GM10266 (cell line): ENCODE measurements around the gene C3AR1.
A peak's percentile ranks its signal among the peaks of the same experiment; 100 is the strongest.

Experiments used
- DNase-seq: peaks from one replicate; pipeline ENCODE4 v3.0.0; 2012; ENCODE audit errors: extremely low spot score
- TF ChIP-seq, protein P1 (sequence below): IDR thresholded peaks from 2 replicates; pipeline ENCODE4 v1.5.1; 2012; ENCODE audit warnings: mild to moderate bottlenecking, low read depth; ENCODE audit not compliant: control insufficient read depth, insufficient read depth; ENCODE audit errors: missing control alignments

The C3AR1 gene

DNA sequence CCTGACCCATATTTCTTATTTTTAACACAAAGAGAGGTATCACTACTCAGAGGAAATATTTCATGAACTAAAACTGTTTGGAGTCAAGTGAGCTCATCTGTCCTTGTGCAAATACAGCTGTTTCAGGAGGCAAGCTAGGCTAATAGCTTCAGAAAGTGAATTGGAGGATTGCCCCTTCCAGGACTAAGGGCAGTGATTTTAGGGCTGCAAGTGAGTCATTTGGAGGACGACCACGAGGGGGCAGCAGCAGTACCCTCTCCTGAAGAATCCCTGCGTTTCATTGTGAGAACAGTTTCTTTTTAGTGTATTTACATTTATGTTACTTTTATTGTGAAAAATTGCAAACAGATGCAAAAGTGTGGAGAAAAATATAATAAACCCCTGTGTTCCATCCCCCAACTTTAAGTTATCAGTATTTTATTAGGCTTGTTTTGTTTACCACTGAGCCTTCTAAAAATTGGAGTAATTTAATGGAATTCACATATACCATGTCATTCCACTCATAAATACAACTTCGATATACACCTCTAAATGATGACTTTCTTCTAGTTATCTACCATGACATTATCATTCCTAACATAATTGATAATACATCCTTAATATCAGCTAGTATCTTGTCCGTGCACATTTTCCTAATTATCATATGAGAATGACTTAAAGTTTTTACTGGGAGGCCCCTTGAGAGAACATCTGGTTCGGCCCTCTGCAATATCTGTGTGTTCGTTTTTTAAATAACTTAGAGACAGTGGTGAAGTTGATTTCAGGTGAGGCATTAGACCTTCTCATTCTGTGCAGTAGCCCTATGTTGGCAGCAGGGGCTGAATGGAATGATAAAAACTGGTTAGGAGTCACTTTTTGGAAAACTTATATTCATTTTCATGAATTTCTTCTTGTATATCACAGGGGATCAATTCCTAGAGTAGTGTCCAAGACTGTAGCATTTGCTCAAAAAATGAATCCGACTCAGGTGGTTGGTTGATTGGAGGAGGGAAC is 19.9 kb downstream of the C3AR1 start:
- TF ChIP-seq, protein P1, sequence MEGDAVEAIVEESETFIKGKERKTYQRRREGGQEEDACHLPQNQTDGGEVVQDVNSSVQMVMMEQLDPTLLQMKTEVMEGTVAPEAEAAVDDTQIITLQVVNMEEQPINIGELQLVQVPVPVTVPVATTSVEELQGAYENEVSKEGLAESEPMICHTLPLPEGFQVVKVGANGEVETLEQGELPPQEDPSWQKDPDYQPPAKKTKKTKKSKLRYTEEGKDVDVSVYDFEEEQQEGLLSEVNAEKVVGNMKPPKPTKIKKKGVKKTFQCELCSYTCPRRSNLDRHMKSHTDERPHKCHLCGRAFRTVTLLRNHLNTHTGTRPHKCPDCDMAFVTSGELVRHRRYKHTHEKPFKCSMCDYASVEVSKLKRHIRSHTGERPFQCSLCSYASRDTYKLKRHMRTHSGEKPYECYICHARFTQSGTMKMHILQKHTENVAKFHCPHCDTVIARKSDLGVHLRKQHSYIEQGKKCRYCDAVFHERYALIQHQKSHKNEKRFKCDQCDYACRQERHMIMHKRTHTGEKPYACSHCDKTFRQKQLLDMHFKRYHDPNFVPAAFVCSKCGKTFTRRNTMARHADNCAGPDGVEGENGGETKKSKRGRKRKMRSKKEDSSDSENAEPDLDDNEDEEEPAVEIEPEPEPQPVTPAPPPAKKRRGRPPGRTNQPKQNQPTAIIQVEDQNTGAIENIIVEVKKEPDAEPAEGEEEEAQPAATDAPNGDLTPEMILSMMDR = peak; percentile 85
- DNase-seq = peak; percentile 79

DNA sequence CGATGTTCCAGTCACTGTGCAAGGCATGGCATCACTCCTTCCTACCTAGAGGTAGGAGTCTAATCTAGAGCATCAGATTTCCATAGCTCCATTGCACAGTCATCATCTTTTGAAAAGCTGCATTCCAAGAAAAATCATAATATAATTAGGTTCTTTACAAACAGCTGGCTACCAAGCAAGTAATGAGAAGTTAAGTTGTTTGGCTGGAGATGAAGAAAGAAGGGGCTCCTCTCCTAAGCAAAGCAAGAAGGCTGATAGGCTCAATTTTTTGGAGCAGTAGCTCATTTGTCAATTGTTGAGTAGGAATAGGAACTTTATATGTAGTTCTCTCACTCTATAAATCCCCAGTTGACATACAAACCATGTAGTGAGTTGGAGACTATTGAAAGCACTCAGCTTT is 25.4 kb downstream of the C3AR1 start:
- no peak for DNase-seq
- TF ChIP-seq, protein P1 = no peak

DNA sequence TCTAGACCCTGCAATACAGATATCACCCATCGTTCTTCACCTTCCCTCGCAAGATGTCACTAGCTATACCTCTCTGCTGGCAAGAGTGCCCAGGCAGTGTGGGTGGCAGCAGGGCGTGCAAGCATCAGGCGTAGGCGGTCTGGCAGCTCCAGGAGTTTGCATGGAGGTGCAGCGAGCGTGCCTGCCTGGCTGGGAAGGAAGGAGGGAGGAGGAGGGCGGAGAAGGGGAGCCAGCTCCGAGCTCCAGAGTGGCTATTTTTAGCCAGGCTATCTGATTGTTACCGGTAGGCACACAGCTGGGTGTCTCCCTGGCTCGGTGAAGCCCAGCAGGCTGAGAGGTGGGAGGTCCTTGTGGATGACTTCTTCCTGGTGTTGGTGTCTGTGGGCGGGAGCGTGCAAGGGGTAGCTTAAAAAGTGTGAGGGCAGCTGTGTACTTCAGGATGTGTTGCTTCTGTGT is 27.5 kb downstream of the C3AR1 start:
- TF ChIP-seq, protein P1 = no peak
- peak; percentile 30 for DNase-seq

DNA sequence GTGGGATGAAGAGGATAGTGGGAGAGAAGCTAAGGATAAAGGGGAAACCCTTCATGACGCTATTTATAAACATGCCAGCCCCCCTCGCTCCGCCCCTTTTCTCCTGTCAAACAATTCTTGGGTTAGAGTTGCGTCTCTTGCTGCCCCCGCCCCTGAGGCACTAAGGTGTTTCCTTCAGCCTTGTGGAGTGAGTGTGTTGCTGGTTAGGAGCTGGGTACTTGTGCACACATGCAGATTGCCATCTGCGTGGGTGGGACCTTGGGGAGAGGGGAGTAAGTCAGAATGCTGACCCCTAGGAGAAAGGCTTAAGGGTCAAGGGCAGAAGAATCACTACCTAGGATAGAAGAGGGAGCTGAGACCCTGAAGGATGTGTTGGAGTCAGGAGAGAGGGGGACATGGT is 28.2 kb downstream of the C3AR1 start:
- no peak for DNase-seq
- TF ChIP-seq, protein P1 = no peak

DNA sequence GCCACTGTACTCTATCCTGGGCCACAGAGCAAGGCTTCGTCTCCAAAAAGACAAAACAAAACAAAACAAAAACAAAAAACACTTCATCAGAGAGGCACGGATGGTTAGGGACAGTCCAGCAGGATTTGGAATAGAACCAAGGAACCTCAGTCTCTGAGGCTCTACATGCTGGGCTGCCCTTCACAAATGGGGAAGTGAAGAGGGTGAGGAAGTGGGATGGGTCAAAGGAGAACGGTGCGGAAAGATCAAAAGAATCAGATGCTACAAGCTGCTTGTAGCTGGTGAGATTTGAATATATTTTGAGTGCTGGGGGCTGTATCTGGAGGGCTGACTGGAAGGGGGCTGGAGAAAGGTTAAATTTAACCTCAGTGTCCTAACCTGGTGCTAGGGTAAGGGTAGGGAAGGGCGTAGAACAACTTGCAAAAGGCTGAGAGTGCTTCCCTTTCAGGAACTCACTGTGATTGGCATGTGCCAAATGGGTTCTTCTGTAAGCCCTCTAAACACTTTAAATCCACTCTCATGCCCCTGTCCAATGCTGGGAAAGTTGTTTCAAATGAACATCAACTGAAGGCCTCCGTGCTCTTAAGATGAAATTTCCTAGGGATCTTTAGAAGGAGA is 29.0 kb downstream of the C3AR1 start:
- peak; percentile 57 for DNase-seq

DNA sequence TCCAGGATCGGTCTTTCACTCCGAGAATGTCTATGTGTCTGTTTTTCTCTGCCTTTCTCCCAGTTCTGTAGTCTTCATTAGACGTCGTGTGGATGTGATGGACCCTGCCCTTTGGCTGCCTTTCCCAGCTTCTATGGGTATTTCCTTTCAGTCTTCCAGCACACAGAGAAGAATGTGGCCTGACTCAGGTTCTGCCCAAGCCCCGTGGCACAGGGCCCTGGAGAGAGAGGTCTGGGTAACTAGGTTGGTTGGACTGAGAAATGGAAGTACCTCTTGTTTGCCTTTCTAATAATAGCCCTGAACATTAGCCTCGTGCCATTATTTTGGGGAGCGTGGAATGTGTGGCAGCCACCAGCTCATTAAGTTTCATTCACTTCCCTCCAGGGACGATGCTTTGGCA is 29.8 kb downstream of the C3AR1 start:
- DNase-seq = no peak
- TF ChIP-seq, protein P1 = no peak

More for the DNA sequence above, 29.0 kb downstream of the C3AR1 start:
- TF ChIP-seq, protein P1 = no peak

DNA sequence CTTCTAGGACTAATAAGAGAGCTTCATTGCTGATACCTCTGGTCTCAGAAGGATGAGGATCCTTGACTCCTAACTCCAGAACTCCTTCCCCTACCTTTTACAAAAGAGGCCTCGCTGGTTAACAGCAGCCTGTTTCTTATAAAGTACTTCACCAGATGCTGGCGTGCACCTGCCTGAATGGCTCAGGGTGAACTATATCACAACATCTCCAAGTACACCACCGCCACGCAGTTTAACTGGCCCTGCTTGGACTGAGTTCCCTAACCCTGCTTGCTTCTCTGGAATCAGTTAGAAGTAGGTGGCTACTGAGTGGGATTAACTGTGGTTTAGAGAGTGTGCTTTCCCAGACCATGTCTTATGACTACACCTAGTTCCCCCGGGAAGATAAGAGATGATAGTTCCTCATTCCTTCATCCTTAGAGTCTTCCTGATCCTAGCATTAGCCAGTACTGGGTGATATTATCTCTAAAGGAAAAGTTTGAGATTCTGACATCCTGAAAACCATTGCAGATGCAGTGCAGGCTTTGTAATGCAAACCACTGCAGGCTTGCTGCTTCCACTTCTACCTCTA is 30.6 kb downstream of the C3AR1 start:
- TF ChIP-seq, protein P1 = no peak
- DNase-seq = no peak
